Urinary bladder (tissue), 4 donors: ENCODE results near the gene SCN4B. TPM values are rescaled to one million over a fixed set of nuclear protein-coding genes. Genes with fewer than 3 reads are reported as not detected.

Source experiments
- DNase-seq: peaks from one replicate; pipeline ENCODE4 v3.0.0-alpha.2; 2015; ENCODE audit errors: extremely low spot score
- H3K27ac ChIP-seq: one replicate; pipeline ENCODE4 v1.5.1; 2013; ENCODE audit warnings: low read depth, mild to moderate bottlenecking, moderate library complexity
- H3K36me3 ChIP-seq: one replicate; pipeline ENCODE4 v1.6.1; 2013; ENCODE audit warnings: mild to moderate bottlenecking, moderate library complexity; ENCODE audit not compliant: insufficient read depth
- H3K4me1 ChIP-seq: one replicate; pipeline ENCODE4 v1.6.1; 2013; ENCODE audit warnings: mild to moderate bottlenecking, moderate library complexity; ENCODE audit not compliant: insufficient read depth
- H3K4me3 ChIP-seq: one replicate; pipeline ENCODE4 v1.5.1; 2013; ENCODE audit warnings: low read depth, low read length
- WGBS: extraction: QIAGEN DNeasy Blood & Tissue Kit; methylation state at CpG from one replicate; pipeline ENCODE4 v1.1.7; 2013; 5-methylcytosine and 5-hydroxymethylcytosine counted together
- polyA plus RNA-seq: library from polyadenylated mRNA; stranded (reverse); fragments of 200-250 nt; gene quantifications from one replicate; pipeline ENCODE4 v1.2.3, GENCODE V29; 2013
- total RNA-seq: library from RNA; depleted of rRNA; stranded (reverse); fragments of >200 nt; gene quantifications from one replicate; pipeline ENCODE4 v1.2.3, GENCODE V29; 2014
- donor health status: healthy with polysubstance abuse.
- donor health status: healthy.

The SCN4B gene
- total and polyA plus RNA-seq, 2 donors = 4.8 to 5.5 TPM

GRCh38 chr11:118124929-118125535 lies 27.6 kb downstream of the SCN4B start:
- H3K4me1 ChIP-seq = no peaks in the 10 kb centered on the region
- DNase-seq = no peak
- 82% methylated on average over 8 of the region's 8 CpGs for WGBS
- no peak overlapping the region for H3K27ac ChIP-seq
- H3K4me3 ChIP-seq = no peak overlapping the region
- H3K36me3 ChIP-seq = no peaks in the 10 kb centered on the region

DNA sequence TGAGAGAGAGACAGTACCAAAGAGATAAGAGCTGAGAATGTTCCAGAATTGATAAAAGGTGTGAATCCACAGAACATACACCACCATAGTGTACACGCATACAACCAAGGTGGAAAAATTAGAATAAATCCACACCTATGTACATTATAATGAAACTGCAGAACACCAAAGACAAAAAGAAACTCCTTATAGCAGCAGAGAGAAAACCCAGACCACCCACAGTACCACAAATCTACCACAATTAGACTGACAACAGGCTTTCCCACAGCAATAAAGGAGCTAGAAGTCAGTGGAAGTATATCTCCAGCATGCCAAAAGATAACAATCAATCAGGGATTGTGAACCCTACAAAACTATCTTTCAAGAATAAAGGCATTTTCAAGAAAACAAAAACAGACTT lies 31.8 kb downstream of the SCN4B start:
- 95% methylated on average over 1 of the region's 1 CpG for WGBS
- DNase-seq = no peak
- Histone ChIP-seq H3K4me1 (no peaks in the 10 kb centered on the region), H3K27ac (no peak overlapping the region), H3K36me3 (no peaks in the 10 kb centered on the region), H3K4me3 (no peak overlapping the region)

DNA sequence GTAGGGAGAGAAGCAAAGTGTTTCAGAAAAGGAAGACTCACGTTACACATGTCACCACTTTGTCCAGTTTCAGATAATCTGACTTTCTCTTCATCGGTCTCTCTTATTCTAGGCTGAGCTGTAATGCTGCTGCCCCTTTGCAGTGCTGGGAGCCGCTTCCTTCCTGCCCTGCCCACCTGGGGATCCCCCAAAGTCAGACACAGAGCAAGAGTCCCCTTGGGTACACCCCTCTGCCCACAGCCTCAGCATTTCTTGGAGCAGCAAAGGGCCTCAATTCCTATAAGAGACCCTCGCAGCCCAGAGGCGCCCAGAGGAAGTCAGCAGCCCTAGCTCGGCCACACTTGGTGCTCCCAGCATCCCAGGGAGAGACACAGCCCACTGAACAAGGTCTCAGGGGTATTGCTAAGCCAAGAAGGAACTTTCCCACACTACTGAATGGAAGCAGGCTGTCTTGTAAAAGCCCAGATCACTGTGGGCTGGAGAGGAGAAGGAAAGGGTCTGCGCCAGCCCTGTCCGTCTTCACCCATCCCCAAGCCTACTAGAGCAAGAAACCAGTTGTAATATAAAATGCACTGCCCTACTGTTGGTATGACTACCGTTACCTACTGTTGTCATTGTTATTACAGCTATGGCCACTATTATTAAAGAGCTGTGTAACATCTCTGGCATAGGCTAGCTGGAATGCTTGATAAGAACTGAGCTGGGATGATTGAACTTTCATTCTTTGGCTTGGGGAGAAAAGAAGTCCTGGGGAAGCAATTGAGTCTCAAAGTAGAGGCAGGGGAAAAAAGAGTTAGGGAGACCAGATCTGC lies 34.6 kb downstream of the SCN4B start:
- 64% methylated on average over 9 of the region's 9 CpGs for WGBS
- DNase-seq = no peak

GRCh38 chr11:118115048-118115447 lies 37.6 kb downstream of the SCN4B start:
- Histone ChIP-seq H3K27ac (no peak overlapping the region), H3K36me3 (peaks cover 5% of the 10 kb centered on the region), H3K4me3 (no peak overlapping the region), H3K4me1 (no peaks in the 10 kb centered on the region)
- DNase-seq = no peak
- WGBS = 93% methylated on average over 7 of the region's 7 CpGs

More for the DNA sequence above, 34.6 kb downstream of the SCN4B start:
- Histone ChIP-seq H3K4me1 (no peaks in the 10 kb centered on the region), H3K4me3 (no peak overlapping the region), H3K36me3 (peaks cover 5% of the 10 kb centered on the region), H3K27ac (no peak overlapping the region)

DNA sequence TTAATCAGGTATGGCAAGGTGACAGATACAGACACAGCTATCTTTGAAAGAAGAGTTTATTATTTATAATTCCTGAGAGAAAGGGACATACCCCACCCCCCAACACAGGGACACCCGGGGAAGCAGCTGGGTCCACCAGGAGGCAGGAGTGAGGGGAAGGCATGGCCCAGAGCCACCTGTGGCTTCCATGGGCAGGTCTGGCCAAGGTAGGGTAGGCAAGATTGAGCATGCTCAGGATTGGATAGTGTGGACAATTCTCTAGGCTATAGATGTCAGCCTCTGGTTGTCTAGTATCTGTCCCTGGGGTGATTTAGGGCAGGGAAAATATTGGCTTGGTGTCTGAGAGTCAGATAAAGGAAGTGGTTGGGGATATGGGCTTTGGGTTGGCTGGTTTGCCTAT lies 38.4 kb downstream of the SCN4B start:
- 67% methylated on average over 1 of the region's 1 CpG for WGBS
- Histone ChIP-seq H3K36me3 (peaks cover 5% of the 10 kb centered on the region), H3K4me1 (no peaks in the 10 kb centered on the region), H3K4me3 (no peak overlapping the region), H3K27ac (no peak overlapping the region)
- DNase-seq = no peak

- Histone ChIP-seq H3K4me3 (no peak overlapping the region), H3K36me3 (peaks cover 5% of the 10 kb centered on the region), H3K27ac (no peak overlapping the region), H3K4me1 (no peaks in the 10 kb centered on the region)
- WGBS = 74% methylated on average over 11 of the region's 11 CpGs
- no peak for DNase-seq
Observed at GRCh38 chr11:118112711-118113430, 39.8 kb downstream of the SCN4B start.

GRCh38 chr11:118111744-118112035 lies 40.9 kb downstream of the SCN4B start:
- H3K27ac ChIP-seq = no peak overlapping the region
- 88% methylated on average over 6 of the region's 6 CpGs for WGBS
- DNase-seq = no peak
- no peak overlapping the region for H3K4me3 ChIP-seq
- H3K4me1 ChIP-seq = no peaks in the 10 kb centered on the region
- peaks cover 5% of the 10 kb centered on the region for H3K36me3 ChIP-seq

DNA sequence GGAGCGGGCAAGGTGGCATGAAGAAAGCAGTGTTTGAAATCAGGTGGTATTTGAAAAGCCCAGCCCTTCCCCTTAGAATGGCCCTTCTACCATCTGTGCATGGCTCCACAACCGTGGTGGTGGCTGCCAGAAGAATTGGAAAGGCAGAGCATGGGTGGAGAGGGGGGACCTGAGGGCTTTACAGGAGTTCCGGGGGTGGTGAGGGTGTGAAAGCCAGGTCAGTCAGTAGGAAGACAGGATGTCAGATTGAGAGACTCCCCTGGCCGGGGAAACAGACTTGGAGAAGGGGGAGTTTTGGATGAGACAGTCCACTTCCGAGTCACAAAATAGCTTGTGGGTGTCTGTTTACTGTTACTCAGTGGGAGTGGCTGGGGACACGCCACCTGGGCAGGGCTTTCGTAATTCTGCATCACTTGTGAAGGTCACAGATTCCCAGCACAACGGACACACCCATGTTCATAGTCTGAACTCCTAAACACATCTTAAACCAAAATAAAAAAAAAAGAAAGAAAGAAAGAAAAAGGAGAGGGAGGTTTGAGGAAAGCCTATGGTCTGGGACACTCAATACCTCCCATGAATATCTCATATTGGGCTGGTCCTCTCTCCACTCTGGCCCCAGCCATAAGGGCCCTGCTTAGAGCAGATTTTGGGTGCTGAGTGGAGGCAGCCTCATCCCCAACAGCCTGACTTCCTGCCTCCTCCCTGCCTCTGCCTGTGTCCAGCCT lies 41.4 kb downstream of the SCN4B start:
- 56% methylated on average over 8 of the region's 8 CpGs for WGBS
- Histone ChIP-seq H3K36me3 (peaks cover 5% of the 10 kb centered on the region), H3K4me1 (no peaks in the 10 kb centered on the region), H3K4me3 (no peak overlapping the region), H3K27ac (no peak overlapping the region)
- DNase-seq = no peak

GRCh38 chr11:118109231-118109630 lies 43.4 kb downstream of the SCN4B start:
- H3K36me3 ChIP-seq = no peaks in the 10 kb centered on the region
- H3K4me1 ChIP-seq = no peaks in the 10 kb centered on the region
- no peak overlapping the region for H3K27ac ChIP-seq
- no peak overlapping the region for H3K4me3 ChIP-seq
- DNase-seq = no peak
- WGBS = 56% methylated on average over 2 of the region's 2 CpGs

- 77% methylated on average over 5 of the region's 5 CpGs for WGBS
- Histone ChIP-seq H3K27ac (no peak overlapping the region), H3K4me1 (no peaks in the 10 kb centered on the region), H3K36me3 (no peaks in the 10 kb centered on the region), H3K4me3 (no peak overlapping the region)
- DNase-seq = no peak
Observed at GRCh38 chr11:118108513-118108912, 44.1 kb downstream of the SCN4B start.

DNA sequence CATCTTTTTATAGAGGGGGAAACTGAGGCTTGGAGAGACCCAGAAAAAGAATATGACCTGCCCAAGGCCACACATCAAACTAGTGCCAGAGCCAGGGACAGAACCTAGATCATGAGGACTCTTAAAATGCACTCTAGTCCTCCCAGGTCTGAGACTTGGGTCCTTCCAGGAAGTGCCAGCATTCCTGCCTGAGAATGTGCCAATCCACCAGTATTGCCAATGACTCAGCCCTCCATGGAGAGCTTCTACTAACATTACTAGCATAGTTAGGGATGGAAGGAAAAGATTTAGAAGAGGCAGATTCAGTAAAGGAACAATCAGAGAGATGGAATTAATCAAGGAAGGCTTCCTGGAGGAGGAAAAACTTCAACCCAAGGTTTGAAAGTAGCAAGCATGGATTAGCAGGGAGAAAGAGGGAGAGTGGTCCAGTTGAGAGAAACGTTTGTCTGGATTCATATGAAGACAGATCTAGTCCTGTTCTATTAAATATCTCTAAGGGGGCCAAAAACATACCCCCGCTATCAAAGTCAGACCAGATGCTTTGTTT lies 45.8 kb downstream of the SCN4B start:
- no peaks in the 10 kb centered on the region for H3K36me3 ChIP-seq
- no peak overlapping the region for H3K4me3 ChIP-seq
- 86% methylated on average over 2 of the region's 2 CpGs for WGBS
- H3K27ac ChIP-seq = no peak overlapping the region
- no peaks in the 10 kb centered on the region for H3K4me1 ChIP-seq
- no peak for DNase-seq

- Histone ChIP-seq H3K36me3 (no peaks in the 10 kb centered on the region), H3K27ac (no peak overlapping the region), H3K4me1 (no peaks in the 10 kb centered on the region), H3K4me3 (no peak overlapping the region)
- WGBS = 61% methylated on average over 4 of the region's 4 CpGs
- no peak for DNase-seq
Observed at GRCh38 chr11:118105657-118106305, 46.8 kb downstream of the SCN4B start.

- no peaks in the 10 kb centered on the region for H3K36me3 ChIP-seq
- 90% methylated on average over 6 of the region's 6 CpGs for WGBS
- H3K27ac ChIP-seq = no peak overlapping the region
- DNase-seq = no peak
- no peaks in the 10 kb centered on the region for H3K4me1 ChIP-seq
- H3K4me3 ChIP-seq = no peak overlapping the region
Observed at GRCh38 chr11:118104491-118104890, 48.1 kb downstream of the SCN4B start.
